ENCODE results near the gene CUX1. TPM values are rescaled to one million over a fixed set of nuclear protein-coding genes. Genes with fewer than 3 reads are reported as not detected.
"Not testable (repeated sequence)": the region's sequence is repeated elsewhere in the genome, so short reads cannot be mapped to it uniquely, and the experiment has no call there.

Gene CUX1
- total RNA-seq, 1 donor from 2014 or later = 53.3 TPM

DNA sequence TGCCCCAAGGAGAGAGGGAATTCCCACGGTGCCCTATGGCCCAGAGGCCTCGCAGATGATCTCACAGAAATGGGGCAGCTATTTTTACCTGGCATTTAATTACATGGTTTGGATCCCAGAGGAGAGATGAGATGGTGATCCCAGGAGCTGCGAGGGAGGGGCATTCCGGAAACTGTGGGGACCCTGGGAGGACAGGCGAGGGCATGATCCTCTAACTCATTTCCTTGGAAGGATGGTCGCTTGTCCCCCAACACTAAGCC lies 478.7 kb downstream of the CUX1 start:
- no peak for ATAC-seq

DNA sequence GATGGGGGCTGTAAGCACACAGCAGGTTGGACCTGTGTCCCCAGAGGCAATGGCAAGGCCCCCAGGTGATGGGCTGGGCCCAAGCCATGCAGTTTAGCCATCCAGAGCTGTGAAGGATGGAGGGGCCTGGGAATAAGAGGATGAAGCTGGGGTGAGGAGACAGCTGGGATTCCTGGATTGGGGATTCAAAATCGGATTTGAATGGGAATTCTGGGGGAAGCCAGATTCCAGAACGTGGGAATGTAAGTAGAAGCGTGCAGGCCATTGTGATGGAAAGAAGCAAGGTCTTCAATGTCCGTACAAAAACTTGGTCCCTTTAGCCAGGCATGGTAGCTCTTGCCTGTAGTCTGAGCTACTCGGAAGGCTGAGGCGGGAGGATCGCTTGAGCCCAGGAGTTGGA lies 479.1 kb downstream of the CUX1 start:
- no peak for ATAC-seq

DNA sequence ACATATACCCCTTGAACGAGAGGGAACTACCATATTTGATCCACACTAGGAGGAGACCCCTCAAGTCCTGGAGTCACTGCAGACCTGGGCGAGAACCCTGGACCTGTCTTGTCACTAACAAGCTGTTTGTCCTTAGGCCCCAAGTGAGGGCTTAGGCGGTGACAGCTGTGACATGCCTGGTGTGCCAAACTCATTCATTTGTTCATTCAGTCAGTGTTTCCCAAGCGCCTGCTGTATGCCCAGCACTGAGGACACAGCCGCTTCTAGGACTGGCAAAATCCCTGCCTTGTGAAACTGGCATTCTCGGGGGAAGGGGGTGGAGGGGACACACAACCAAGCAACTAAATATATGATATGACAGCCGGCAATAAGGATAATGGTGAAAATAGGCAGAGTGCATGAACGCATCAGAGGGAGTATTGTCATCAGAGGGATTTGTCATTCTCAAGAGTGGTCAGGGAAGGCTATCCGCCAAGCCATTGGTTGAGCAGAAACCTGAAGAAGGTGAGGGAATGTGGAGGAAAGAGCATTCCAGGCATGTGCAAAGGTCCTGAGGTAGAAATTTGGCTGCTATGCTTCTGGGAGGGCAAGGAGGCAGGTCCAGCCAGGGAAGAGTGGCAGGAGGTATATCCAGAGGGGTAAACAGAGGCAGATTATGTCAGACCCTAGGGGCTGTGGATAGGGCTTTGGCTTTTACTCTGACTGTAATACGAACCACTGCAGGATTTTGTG lies 480.2 kb downstream of the CUX1 start:
- ATAC-seq = no peak

DNA sequence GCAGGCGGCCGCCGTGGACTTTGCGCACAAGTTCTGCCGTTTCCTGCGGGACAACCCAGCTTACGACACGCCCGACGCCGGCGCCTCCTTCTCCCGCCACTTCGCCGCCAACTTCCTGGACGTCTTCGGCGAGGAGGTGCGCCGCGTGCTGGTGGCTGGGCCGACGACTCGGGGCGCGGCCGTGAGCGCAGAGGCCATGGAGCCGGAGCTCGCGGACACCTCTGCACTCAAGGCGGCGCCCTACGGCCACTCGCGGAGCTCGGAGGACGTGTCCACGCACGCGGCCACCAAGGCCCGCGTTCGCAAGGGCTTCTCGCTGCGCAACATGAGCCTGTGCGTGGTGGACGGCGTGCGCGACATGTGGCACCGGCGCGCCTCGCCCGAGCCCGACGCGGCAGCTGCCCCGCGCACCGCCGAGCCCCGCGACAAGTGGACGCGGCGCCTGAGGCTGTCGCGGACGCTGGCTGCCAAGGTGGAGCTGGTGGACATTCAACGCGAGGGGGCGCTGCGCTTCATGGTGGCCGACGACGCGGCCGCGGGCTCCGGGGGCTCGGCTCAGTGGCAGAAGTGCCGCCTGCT lies 483.3 kb downstream of the CUX1 start:
- no peak for ATAC-seq

DNA sequence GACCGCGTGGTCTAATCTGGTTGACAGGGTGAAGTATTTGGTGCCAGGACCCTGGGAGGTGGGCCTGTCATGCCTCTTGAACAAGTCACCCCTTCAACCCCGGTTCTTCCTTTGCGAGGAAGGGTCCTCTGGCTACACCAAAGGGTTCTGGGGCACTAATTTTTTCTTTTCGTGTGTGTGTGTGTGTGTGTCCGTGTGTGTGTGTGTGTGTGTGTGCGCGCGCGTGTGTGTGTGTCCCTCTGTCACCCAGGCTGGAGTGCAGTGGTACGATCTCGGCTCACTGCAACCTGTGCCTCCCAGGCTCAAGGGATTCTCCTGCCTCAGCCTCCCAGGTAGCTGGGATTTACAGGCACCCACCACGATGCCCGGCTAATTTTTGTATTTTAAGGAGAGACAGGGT lies 483.9 kb downstream of the CUX1 start:
- not testable (repeated sequence) for ATAC-seq

GRCh38 chr7:102302025-102302424 lies 484.6 kb downstream of the CUX1 start:
- no peak for ATAC-seq

DNA sequence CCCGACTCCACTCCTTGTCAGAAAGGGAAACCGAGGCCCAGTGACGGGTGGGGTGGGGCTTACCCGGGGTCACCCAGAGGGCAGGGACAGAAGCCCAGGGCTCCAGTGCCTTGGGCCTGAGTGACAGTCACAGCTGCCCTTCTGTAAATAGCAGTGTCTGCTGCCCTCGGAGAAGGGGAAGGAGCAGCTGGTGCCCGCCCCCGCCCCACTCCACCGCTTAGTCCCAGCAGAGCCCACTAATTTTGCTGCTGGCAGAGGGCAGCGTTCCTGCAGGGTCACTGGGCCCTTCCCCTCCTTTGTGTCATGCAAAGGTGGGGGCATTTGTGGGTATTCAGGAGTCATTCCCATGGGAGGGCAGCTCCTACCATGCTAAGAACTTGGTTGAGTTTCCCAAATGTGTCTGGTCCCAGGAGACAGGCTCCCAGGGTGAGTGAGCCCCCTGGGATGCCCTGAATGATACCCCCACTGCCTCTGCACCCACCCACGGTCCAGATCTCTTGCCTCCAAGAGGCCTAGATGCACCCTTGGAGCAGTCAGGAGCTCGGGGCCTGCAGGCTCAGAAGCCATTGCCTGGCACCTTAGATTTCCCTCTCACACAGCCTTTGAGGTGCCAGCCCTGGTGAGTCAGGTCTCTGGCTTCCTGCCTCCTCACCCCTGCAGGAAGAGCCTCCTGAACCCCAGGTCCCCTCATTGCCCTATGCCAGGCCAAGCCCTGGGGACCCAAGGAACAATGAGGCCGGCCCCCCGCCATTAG lies 486.4 kb downstream of the CUX1 start:
- no peak for ATAC-seq

DNA sequence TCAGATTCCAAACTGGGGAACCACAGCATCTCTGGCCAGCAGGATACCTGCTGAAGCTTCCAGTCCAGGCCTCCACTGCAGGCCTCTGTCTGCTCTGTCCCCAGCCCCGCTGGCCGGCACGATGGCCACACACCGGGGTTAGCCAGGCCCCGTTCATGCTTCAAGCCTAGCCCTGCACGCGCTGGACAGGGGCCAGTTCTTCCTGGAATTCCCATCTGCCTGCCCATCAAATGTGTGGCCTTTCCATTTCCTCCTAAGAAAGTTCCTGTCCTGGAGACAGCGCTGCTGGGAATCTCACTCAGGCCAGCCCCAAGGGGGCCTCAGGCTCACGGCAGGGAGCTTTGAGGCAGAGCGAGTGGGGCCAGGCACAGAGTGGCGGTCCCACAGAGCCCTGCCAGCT lies 487.2 kb downstream of the CUX1 start:
- ATAC-seq = no peak

DNA sequence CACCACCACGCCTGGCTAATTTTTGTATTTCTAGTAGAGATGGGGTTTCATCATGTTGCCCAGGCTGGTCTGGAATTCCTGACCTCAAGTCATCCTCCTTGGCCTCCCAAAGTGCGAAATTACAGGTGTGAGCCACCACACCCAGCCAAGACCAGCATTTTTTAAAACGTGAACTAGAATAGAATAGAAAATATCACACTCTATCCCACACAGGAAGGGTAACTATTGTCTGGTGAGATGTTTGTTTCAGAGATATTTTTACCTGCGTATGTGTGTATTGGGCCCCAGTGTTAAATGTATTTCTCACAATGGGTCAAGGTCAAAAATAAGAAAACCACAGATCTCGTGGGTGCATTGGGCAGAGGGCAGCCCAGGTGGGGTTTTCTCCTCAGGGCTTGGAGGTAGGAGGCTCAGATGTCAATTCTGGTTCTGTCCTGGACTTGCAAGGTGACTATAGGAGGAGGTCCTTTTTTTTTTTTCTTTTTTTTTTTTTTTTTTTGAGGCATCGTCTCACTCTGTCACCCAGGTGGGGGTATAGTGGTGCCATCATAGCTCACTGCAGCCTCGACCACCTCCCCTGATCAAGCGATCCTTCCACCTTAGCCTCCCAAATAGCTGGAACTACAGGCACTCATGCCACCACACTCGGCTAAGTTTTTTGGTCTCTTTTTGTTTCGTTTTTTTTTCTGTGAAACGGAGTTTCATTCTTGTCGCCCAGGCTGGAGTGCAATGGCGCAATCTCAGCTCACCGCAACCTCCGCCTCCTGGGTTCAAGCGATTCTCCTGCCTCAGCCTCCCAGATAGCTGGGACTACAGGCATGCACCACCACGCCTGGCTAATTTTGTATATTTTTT lies 488.2 kb downstream of the CUX1 start:
- ATAC-seq = no peak

DNA sequence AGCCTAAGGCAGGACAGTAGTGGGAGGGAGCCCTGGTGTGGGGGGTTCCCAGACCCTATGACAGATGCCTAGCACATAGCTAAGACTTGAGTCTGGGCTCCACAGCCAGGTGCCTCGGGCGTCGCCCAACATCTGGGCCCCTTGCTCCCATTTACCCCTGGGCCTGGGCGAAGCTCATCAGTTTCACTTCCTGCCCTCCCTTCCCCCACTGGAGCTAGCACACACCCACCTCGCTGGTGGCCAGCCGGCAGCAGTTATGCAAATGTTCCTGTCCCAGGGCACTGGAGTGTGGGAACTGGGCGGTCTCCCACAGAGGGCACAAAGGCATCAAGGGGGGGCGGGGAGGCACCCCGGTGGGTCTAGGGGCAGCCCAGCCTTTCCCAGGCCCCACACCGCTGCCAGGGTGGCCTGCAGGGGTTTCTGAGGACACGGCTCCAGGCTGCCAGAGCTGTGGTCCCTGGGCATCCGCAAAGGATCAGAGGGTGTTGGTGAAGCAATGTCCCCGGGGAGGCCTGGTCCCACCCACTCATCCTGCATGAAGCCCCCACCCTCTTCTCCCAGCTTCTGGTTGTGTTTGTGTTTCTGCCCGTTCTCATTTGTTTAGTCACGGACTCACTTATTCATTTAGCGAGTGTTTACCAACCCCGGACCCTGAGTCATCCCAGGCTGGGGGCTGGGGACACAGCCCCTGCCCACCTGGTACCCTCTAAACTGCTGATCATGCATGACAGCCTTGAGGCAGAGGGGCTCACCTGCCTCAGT lies 489.7 kb downstream of the CUX1 start:
- peak; percentile 62 for ATAC-seq

- no peak for ATAC-seq
Observed at GRCh38 chr7:102310414-102310815, 493.0 kb downstream of the CUX1 start.

- no peak for ATAC-seq
Observed at GRCh38 chr7:102312317-102312716, 494.9 kb downstream of the CUX1 start.

- no peak for ATAC-seq
Observed at GRCh38 chr7:102313997-102314780, 496.8 kb downstream of the CUX1 start.

GRCh38 chr7:102317231-102318059 lies 500.0 kb downstream of the CUX1 start:
- ATAC-seq = no peak

DNA sequence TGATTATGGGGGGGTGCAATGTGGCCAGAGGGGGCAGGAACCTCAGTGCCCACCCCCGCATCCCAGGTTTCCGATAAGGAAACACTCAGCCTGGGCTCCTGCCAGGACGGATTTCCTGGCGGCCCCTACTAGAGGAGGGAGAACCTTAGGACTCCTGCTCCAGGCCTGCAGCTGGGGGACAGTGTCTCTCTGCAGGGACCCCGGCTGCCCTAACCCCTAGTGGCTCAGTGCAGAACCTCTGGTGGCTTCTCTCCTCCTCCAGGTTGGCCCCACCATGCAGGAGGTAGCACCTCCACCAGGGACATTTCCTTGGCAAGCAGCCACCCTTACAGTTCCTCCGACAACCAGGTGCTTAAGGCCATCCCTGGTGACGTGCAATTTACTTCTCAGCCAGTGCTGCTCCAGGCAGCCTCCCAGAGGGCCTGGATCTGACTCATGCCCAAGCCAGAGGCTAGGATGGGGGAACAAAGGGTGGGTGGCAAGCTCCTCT lies 501.1 kb downstream of the CUX1 start:
- peak; percentile 69 for ATAC-seq

- ATAC-seq = no peak
Observed at GRCh38 chr7:102319671-102320070, 502.2 kb downstream of the CUX1 start.

GRCh38 chr7:102320181-102320580 lies 502.8 kb downstream of the CUX1 start:
- ATAC-seq = no peak

- ATAC-seq = no peak
Observed at GRCh38 chr7:102320601-102321350, 503.4 kb downstream of the CUX1 start.

GRCh38 chr7:102321351-102322201 lies 504.1 kb downstream of the CUX1 start:
- ATAC-seq = peak; percentile 71
